A204.1 (cell line): ENCODE measurements around the gene PLEKHA1.

Source experiments
- FAIRE-seq: peaks from 2 replicates; lab custom pipeline; 2012; peaks lifted over from hg19 to GRCh38; lab: Jason Lieb, UNC

The PLEKHA1 gene

DNA sequence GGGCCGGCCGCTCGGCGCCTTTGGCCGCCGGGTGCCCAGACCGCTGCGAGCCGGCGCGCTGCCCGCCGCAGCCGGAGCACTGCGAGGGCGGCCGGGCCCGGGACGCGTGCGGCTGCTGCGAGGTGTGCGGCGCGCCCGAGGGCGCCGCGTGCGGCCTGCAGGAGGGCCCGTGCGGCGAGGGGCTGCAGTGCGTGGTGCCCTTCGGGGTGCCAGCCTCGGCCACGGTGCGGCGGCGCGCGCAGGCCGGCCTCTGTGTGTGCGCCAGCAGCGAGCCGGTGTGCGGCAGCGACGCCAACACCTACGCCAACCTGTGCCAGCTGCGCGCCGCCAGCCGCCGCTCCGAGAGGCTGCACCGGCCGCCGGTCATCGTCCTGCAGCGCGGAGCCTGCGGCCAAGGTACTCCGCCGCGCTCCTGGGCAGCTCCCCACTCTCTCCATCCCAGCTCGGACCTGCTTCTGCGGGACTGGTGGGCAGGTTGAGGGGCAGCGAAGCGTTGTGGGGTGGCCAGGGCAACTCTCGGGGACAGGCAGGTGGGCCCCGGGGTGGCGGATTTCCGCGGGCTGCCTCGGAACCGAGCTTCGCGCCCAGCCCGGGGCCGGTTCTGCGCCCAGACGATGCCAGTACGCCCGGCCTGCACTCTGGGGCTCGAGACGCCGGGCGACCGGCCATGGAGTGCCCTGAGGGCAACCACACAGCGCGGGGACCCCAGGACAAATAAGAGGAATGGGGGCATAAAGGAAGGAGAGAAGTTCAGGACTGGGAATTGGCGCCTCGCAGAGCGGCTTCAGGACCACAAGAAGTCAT is 87.4 kb downstream of the PLEKHA1 start:
- no peak for FAIRE-seq

DNA sequence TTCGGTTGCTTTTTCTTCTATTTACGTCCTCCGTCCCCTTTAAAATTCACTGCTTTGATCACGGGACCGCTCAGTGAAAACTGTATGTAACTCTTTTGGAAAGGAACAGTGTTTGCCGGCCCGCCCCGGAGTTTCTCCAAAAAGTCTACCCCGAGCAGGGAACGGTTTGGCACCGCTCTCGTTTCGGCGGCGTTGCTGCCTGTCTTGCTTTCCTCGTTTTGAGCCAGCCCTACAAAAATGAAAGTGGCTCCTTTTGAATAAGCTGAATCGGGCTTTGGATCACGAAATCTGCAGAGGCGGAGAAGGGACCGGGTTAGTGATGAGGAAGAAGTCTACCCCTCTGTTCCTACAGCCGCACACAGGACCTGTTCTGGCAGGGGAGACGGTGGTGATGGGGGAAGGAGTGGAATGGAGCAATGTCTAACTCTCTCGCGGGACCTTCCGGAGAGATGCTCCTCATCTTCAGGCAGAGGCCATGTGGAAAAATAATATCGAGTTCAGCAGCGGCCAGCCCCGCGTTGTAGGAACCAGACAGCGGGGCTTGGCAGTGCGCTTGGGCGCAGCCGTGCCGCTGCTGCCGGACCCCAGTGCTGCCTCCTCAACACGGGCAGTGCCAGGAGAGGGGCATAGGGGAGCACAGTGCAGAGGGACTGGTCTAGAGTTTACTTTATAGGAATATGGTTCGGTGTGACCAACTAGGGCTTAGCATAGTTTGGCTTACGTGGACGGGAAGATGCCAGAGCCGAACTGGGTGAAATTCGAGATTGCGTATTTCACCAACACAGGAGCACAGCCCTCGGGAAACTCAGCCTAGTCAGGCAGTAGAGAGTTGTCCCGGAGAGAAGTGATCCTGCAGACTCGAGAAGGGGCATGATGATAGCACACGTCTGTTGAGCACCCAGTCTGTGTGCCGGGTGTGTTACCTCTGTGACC is 88.3 kb downstream of the PLEKHA1 start:
- FAIRE-seq, result no peak

GRCh38 chr10:122463466-122464249 is 89.2 kb downstream of the PLEKHA1 start:
- no peak for FAIRE-seq

- FAIRE-seq, result no peak
Measured at GRCh38 chr10:122464250-122464510, 89.7 kb downstream of the PLEKHA1 start.

GRCh38 chr10:122464586-122464985 is 90.1 kb downstream of the PLEKHA1 start:
- no peak for FAIRE-seq

DNA sequence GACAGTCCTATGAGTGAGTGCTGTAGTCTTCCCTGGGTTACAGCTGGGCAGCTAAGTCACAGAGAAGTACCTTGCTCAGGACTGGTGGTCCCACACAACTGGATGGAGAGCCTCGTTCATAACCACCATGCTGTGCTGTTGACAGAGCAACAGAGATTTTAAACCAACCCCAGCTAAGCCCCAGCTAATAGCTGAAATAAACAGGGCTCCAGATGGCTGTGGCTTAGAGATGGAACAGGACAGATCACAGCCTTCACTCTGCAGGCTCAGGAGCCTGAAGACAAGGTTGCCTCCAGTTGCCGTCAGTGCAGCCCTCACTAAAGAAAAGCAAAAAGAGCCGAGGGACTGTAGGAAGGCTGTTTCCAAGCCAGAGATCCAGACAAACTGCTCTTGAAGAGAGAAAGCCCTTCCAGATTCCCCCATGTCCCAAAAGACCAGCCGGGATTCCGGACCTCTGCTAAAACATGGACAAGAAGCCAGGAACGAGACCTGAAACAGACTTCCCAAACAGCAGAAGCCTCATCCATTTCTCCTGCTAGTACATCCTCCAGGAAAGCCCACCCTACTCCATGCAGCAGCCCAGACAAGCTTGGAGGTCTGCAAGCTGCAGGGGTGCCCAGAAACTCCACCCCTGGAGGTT is 91.0 kb downstream of the PLEKHA1 start:
- no peak for FAIRE-seq

DNA sequence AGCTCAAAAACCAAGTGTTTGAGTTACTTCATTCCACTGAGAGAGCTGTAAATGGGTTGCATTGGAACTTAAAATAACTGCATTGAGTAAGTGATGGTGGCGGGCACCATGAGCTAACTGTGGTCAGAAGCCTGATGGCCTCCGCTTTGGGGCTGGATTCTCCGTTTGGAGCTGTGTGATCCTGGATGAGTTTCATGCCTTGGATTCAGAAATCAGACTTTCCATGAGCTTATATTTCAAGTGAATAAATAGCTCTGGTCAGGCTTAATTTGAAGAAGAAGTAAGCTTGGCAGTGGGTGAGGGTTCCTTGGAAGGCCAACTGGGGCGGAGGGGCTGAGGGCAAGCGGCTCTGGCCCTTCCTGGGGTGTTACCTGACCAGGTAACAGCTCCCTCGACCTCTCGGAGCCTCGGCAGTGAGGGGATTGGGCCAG is 92.5 kb downstream of the PLEKHA1 start:
- FAIRE-seq, result no peak

GRCh38 chr10:122467701-122468100 is 93.2 kb downstream of the PLEKHA1 start:
- FAIRE-seq, result no peak

DNA sequence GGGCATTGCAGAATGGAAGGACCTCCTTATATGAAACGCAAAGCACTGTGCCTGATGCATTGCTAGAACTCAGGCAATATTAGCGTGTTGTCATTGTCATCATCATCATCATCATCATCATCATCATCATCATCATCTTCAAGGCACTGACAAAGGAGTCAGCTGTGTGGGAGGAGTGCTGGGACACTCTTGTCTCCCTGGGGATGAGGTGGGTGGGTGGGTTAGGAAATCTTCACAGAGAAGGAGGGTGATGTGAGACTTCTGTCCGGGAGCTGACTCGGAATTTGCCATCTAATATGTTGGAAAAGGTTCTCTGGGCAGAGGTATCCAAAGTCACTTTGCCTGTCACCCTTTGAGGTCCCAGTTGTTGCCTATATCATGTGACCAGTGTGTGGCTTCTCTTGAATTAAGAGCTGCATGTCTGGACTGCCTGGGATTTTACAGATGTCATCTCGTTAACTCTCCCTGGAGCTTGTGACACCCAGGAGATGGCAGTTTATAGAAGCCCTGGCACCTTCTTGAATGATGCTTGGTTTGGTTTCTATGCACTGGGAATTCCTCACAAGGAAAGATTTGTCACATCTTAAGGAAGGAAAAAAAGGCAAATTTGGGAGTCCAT is 93.9 kb downstream of the PLEKHA1 start:
- FAIRE-seq, result no peak

- no peak for FAIRE-seq
Measured at GRCh38 chr10:122468926-122469781, 94.6 kb downstream of the PLEKHA1 start.

GRCh38 chr10:122469848-122470247 is 95.3 kb downstream of the PLEKHA1 start:
- no peak for FAIRE-seq

DNA sequence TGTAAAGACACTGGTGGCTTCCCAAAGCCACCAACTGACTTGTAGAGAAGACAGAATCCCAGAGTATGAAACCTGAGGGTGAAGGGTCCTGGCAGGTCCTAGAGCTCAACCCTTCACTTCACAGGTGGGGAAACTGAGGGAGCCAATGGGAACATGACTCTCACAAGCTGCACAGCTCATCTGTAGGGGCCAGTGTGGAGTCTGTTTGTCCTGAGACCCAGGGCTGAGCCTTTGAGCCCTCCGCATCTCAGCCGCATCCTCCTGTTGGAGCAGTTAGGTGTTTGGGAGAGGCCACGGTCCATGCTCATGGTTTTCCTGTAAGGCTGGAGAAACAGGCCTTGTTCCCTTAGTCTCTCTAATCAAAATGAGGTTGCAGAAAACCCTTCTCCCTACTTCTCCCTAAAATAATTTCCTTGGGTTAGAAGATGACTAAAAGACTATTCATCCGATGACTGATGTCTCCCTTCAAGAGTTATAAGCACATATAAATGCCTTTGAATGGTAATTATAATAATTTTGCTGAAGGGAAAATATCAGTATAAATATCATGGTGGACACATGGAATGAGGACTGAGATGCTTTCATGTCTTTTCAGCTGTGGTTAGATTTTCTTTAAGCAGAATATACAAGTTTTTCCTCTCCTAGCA is 97.1 kb downstream of the PLEKHA1 start:
- FAIRE-seq, result no peak

GRCh38 chr10:122473116-122473515 is 98.6 kb downstream of the PLEKHA1 start:
- no peak for FAIRE-seq

GRCh38 chr10:122474131-122474818 is 99.8 kb downstream of the PLEKHA1 start:
- no peak for FAIRE-seq

DNA sequence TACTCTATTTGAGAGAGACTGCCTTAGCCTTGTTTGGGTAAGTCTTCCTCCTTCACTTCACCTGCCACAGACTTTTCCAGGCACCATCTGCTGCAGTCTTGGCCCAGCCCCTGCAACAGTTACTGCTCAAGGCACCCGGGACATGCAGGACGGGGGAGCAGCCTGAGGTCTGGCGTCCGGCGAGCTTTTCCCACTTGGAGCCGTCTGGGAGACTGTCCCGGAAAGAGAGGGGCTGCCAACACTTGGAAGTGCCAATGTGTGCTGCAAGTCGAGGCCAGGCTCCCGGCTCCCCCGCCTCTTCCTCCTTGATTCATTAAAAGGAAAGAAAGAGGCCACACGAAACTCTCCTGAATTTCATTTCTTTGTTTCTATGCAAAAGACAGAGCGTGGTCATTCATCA is 100.6 kb downstream of the PLEKHA1 start:
- FAIRE-seq, result no peak

DNA sequence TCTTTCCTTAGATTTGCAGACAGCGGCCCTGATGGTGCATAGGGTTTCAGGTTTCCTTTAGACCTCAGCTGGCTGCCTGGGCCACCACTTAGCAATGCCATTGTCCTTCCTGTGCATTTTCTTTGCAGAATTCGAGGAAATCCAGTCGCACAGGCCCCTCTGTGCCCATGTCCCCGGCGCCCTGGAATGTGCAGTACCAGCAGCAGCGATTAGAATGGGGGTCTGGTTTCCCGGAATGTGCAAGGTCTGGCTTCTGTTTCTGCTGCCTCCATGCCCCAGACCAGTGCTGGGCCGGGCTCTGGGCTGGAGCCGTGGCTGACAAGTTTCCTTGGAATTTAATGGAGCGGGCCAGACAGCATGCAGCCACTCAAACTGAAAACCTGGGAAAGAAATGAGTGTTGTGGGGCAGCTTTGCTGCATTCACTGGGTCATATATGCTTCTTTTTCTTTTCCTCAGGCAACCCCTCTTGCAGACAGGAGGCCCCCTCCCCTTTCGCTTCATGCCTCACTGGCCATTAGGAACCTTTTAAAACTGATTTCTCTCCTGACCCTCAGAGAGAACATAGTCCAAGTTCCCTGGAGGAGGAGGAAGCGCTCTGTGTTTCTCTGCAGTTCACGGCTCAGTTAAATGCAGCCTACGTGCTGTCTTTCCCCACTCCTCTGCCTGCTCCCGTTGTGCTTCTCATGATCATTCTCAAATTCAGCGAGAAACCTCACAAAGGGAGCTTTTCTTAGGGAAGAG is 101.3 kb downstream of the PLEKHA1 start:
- FAIRE-seq, result no peak

DNA sequence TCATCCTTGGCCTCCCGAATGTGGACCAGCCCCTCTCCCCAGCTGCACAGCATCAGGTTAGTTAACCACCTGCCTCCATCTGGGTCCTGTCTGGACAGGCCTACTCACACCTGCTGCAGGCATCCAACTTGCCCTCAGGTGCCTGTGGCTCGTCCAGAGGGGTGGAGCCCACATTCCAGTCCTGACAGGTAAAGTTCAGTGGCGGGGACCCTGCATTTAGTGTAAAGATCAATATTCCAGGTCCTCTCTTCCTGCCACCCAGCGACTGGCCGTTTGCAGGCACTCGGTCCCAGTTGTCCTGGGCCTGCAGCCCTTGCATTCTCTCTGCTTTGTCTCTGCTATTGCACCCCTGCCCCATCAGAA is 101.8 kb downstream of the PLEKHA1 start:
- FAIRE-seq, result no peak

GRCh38 chr10:122477436-122477835 is 102.9 kb downstream of the PLEKHA1 start:
- no peak for FAIRE-seq

DNA sequence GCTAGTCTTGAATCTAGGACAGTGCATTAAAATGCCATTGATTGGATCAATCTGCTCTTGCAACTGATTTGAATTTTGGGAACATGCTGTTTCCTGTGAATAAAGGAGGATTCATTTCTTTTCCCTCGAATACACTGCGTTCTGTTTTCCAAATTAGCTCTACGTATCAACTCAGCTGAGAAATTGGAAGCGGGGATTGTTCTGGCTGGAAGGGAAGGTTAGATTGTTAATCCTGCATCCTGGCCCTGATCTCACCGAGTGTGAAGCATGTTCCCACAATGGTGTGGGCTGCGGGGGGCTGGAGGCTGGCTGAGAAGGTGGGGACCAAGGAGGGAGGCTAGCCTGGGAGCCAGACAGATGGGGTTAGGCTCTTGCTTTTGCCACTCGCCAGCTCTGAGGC is 104.5 kb downstream of the PLEKHA1 start:
- no peak for FAIRE-seq
